GM12878 (cell line): ENCODE results near the gene NISCH. TPM values are rescaled to one million over a fixed set of nuclear protein-coding genes. Genes with fewer than 3 reads are reported as not detected.

Source experiments
- ATAC-seq: fragments of 200-7000 bp; cut with Tn5 transposase; 3 replicates; pipeline ENCODE4 v1.9.1; 2020; ENCODE audit warnings: mild to moderate bottlenecking, moderate library complexity
- BruUV-seq: library from RNA; stranded (reverse); fragments of 400-500 nt; replicated peaks from 2 replicates; lab custom pipeline; 2021; lab: Mats Ljungman, UMichigan
- CTCF ChIA-PET: fragments of 300-600 bp; sonication (Branson Sonifier 250); formaldehyde crosslinking; extraction: SDS; loops from one replicate; lab custom pipeline; 2021; ENCODE audit warnings: inconsistent platforms; lab: Yijun Ruan, JAX
- POLR2A ChIA-PET: fragments of 350-600 bp; formaldehyde crosslinking; extraction: SDS; loops from one replicate; lab custom pipeline; 2021; ENCODE audit warnings: inconsistent platforms; lab: Charles Lee
- RAD21 ChIA-PET: fragments of 300-600 bp; sonication (Branson Sonifier 250); formaldehyde crosslinking; loops from one replicate; lab custom pipeline; 2023; ENCODE audit warnings: antibody characterized with exemption; ENCODE audit not compliant: unreplicated experiment; lab: Charles Lee
- SMC1A ChIA-PET: fragments of 300-600 bp; sonication (Branson Sonifier 250); formaldehyde crosslinking; loops from one replicate; lab custom pipeline; 2023; ENCODE audit not compliant: unreplicated experiment, uncharacterized antibody; lab: Charles Lee
- DNase-seq: peaks from one replicate; pipeline ENCODE4 v3.0.0-alpha.2; 2011; ENCODE audit warnings: low read depth, low spot score
- FAIRE-seq: peaks from 3 replicates; lab custom pipeline; 2011; peaks lifted over from hg19 to GRCh38; lab: Jason Lieb, UNC
- H2AFZ ChIP-seq: 2 replicates; pipeline ENCODE4 v1.6.0; 2011; ENCODE audit warnings: low read depth, low read length, control low read depth; ENCODE audit not compliant: control insufficient read depth
- H3K27ac ChIP-seq: 2 replicates; pipeline ENCODE4 v1.5.1; 2011; ENCODE audit warnings: control low read depth; ENCODE audit not compliant: control insufficient read depth, insufficient read depth
- H3K27me3 ChIP-seq, 2 experiments: replicated peaks in 1 of 2; 2 replicates each; pipeline versions ENCODE4 v1.6.0 to v1.6.1; 2011; ENCODE audit warnings: low read length in 1 of 2; ENCODE audit not compliant: control insufficient read depth in 2 of 2, insufficient read depth in 2 of 2
- H3K36me3 ChIP-seq, 2 experiments: 2 replicates each; pipeline ENCODE4 v1.5.1; 2011; ENCODE audit warnings: low read length in 1 of 2; ENCODE audit not compliant: control insufficient read depth in 2 of 2, insufficient read depth in 2 of 2
- H3K4me1 ChIP-seq: 2 replicates; pipeline ENCODE4 v1.6.1; 2011; ENCODE audit warnings: mild to moderate bottlenecking, low read length, moderate library complexity, mixed read lengths; ENCODE audit not compliant: control insufficient read depth, insufficient read depth
- H3K4me2 ChIP-seq: 2 replicates; pipeline ENCODE4 v1.6.0; 2011; ENCODE audit warnings: control low read depth; ENCODE audit not compliant: control insufficient read depth, insufficient read depth
- H3K4me3 ChIP-seq: fragments of 200-600 bp; sonication (generic); 2 replicates; pipeline ENCODE4 v1.5.1; 2016
- H3K79me2 ChIP-seq: 2 replicates; pipeline ENCODE4 v1.6.0; 2011; ENCODE audit warnings: low read length; ENCODE audit not compliant: control insufficient read depth, insufficient read depth
- H3K9ac ChIP-seq: 2 replicates; pipeline ENCODE4 v1.8.0; 2011; ENCODE audit warnings: low read length, control low read depth, mixed read lengths; ENCODE audit not compliant: control insufficient read depth, insufficient read depth
- H3K9me3 ChIP-seq: replicated peaks from 3 replicates; pipeline ENCODE4 v1.5.1; 2011; ENCODE audit warnings: mild to moderate bottlenecking, low read length; ENCODE audit not compliant: control insufficient read depth, insufficient read depth
- H4K20me1 ChIP-seq: 2 replicates; pipeline ENCODE4 v1.6.0; 2011; ENCODE audit not compliant: control insufficient read depth, insufficient read depth
- NFXL1 ChIP-seq: fragments of 450-650 bp; IDR thresholded peaks from 2 replicates; pipeline ENCODE4 v1.6.1; 2017; ENCODE audit warnings: antibody characterized with exemption, mild to moderate bottlenecking, borderline replicate concordance
- SUPT20H ChIP-seq: IDR thresholded peaks from 2 replicates; pipeline ENCODE4 v1.6.1; 2011; ENCODE audit warnings: low read depth, mild to moderate bottlenecking, low read length, moderate library complexity, borderline replicate concordance; ENCODE audit not compliant: control insufficient read depth
- WGBS: methylation state at CpG from one replicate; pipeline ENCODE4 v1.1.6; 2016; ENCODE audit warnings: low lambda C conversion rate; ENCODE audit not compliant: insufficient replicate concordance, insufficient coverage; ENCODE audit errors: missing lambda C conversion rate; 5-methylcytosine and 5-hydroxymethylcytosine counted together
- in situ Hi-C: fragments of 300-500 bp; cut with MboI; formaldehyde crosslinking; loops from 9 replicates; pipeline ENCODE4 v1.14.3; 2018; ENCODE audit warnings: mixed read lengths
- intact Hi-C: fragments of 100-400 bp; cut with micrococcal nuclease; formaldehyde crosslinking; loops from one replicate; pipeline ENCODE4 v1.14.2; 2022; ENCODE audit not compliant: unreplicated experiment
- polyA plus RNA-seq, 11 experiments: library from polyadenylated mRNA; depleted of rRNA in 4 of 11; unstranded in 6 of 11; stranded (reverse) in 5 of 11; fragments of >200 nt; fragmentation: Nextera tagmentation in 4 of 11; fragmentation: Illumina TruSeq in 1 of 11; extraction: Ambion mirVana in 4 of 11; extraction: Trizol in 1 of 11; gene quantifications; 1 replicate in 1 of 11; 2 replicates in 10 of 11; pipeline versions ENCODE4 v1.2.1 to v1.2.3, GENCODE V29; 2011 to 2016; ENCODE audit warnings: inconsistent platforms in 2 of 11, missing spikeins in 2 of 11, low read depth in 1 of 11
- total RNA-seq, 4 experiments: library from RNA; depleted of rRNA in 3 of 4; stranded (reverse); fragments of >200 nt in 3 of 4; fragmentation: Illumina TruSeq in 1 of 4; extraction: Trizol in 1 of 4; gene quantifications; 2 replicates each; pipeline versions ENCODE4 v1.2.1 to v1.2.3, GENCODE V29; 2013 to 2021
- TF ChIP-seq, protein P1 (sequence below): fragments of 450-650 bp; formaldehyde crosslinking; IDR thresholded peaks from 2 replicates; pipeline ENCODE4 v1.4.0; 2022; ENCODE audit warnings: mild to moderate bottlenecking, moderate library complexity

The NISCH gene
- total and polyA plus RNA-seq, 10 of the 15 experiments (the other 5 are each of a cell fraction or from before 2014, with no cell fraction given) = 0.76 to 52.5 (median 24.6) TPM

DNA sequence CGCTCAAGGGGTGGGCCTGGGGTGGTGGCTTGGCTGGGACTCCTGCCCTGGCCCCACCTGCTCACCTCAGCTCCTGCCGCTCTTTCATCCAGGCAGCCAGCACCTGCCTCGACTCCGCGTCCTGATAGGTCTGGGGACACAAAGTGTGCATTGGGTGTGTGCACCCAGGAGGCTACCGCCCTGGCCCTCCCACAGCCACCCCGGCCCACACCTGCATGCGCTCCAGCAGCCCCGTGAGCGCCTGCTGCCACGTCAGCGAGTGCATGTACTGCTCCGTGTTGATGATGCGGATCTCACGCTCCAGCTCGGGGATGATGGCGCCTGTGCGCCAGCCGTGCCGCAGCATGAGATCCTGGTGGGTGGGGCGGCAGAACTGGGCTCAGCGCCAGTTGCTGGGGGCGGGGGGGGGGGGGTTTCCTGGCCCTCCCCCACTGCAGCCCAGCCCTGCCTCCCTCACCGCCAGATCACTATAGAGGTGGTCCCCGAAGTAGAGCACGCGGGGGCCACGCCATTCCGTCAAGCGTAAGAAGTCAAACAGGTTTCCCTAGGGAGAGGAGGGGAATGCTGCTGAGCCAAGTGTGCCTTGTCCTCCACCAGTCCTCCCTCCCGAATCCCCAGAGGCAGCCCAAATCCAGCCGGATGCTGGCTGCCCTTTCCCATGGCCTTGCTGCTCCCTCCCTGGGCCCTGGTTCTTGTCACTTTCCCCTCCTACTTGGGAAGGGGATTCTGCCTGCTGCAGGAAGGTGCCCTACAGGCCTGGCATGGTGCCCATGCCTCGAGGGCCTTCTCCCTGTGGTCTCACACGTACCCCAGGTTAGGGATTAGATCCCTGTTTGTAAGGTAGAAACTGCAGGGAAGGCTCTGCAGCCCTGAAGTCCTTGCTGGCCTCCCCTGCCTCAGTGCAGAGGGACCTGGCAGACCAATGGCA, 69.6 kb downstream of the NISCH start:
- no TSS peak for BruUV-seq
- no peak for DNase-seq
- POLR2A ChIA-PET = no interaction called here

More for the DNA sequence above, 69.6 kb downstream of the NISCH start:
- CTCF ChIA-PET = no interaction called here
- TF ChIP-seq, protein P1, sequence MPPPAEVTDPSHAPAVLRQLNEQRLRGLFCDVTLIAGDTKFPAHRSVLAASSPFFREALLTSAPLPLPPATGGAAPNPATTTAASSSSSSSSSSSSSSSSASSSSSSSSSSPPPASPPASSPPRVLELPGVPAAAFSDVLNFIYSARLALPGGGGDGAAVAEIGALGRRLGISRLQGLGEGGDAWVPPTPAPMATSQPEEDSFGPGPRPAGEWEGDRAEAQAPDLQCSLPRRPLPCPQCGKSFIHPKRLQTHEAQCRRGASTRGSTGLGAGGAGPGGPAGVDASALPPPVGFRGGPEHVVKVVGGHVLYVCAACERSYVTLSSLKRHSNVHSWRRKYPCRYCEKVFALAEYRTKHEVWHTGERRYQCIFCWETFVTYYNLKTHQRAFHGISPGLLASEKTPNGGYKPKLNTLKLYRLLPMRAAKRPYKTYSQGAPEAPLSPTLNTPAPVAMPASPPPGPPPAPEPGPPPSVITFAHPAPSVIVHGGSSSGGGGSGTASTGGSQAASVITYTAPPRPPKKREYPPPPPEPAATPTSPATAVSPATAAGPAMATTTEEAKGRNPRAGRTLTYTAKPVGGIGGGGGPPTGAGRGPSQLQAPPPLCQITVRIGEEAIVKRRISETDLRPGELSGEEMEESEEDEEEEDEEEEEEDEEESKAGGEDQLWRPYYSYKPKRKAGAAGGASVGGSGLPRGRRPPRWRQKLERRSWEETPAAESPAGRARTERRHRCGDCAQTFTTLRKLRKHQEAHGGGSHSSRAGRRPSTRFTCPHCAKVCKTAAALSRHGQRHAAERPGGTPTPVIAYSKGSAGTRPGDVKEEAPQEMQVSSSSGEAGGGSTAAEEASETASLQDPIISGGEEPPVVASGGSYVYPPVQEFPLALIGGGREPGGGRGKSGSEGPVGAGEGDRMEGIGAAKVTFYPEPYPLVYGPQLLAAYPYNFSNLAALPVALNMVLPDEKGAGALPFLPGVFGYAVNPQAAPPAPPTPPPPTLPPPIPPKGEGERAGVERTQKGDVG (CRISPR knock-in tag) = no peak
- TF ChIP-seq NFXL1 = no peak
- no peak for TF ChIP-seq SUPT20H
- H3K9me3 ChIP-seq = no peaks in the 10 kb centered on the region
- in situ Hi-C loops (no loop called here), intact Hi-C loops (no loop called here)
- no peak overlapping the region for H3K4me2 ChIP-seq
- H3K27ac ChIP-seq = no peak overlapping the region
- peaks cover 0 to 15% of the 10 kb centered on the region in 2 experiments; a peak in 2 of 4 replicates for H3K36me3 ChIP-seq
- no peak overlapping the region for H3K9ac ChIP-seq
- 98% methylated on average over 24 of the region's 34 CpGs for WGBS
- SMC1A ChIA-PET = no interaction called here
- ATAC-seq = no peak
- H4K20me1 ChIP-seq = no peaks in the 10 kb centered on the region
- FAIRE-seq = no peak
- no peaks in the 10 kb centered on the region for H3K79me2 ChIP-seq
- H3K4me1 ChIP-seq = no peaks in the 10 kb centered on the region
- H3K4me3 ChIP-seq = no peak overlapping the region
- H2AFZ ChIP-seq = no peak overlapping the region
- RAD21 ChIA-PET = no interaction called here
- no peaks in the 10 kb centered on the region for H3K27me3 ChIP-seq
